ENCODE measurements around the gene RGS6.

RGS6 gene

GRCh38 chr14:72256055-72256454 lies 323.8 kb downstream of the RGS6 start:
- no peak for DNase-seq

- no peak for DNase-seq
Observed at GRCh38 chr14:72261068-72261467, 328.8 kb downstream of the RGS6 start.

- DNase-seq: no peak
Observed at GRCh38 chr14:72262771-72263170, 330.5 kb downstream of the RGS6 start.

GRCh38 chr14:72264716-72265115 lies 332.5 kb downstream of the RGS6 start:
- DNase-seq: no peak

- DNase-seq: no peak
Observed at GRCh38 chr14:72270147-72270727, 338.0 kb downstream of the RGS6 start.

GRCh38 chr14:72270749-72271148 lies 338.5 kb downstream of the RGS6 start:
- no peak for DNase-seq

- DNase-seq: no peak
Observed at GRCh38 chr14:72275242-72275641, 343.0 kb downstream of the RGS6 start.

- DNase-seq: no peak
Observed at GRCh38 chr14:72278316-72278715, 346.1 kb downstream of the RGS6 start.

- DNase-seq: no peak
Observed at GRCh38 chr14:72284176-72284575, 351.9 kb downstream of the RGS6 start.

GRCh38 chr14:72290241-72290640 lies 358.0 kb downstream of the RGS6 start:
- no peak for DNase-seq

GRCh38 chr14:72291908-72292688 lies 359.9 kb downstream of the RGS6 start:
- DNase-seq: peak; percentile 3

GRCh38 chr14:72292689-72293024 lies 360.4 kb downstream of the RGS6 start:
- no peak for DNase-seq

GRCh38 chr14:72301352-72301751 lies 369.1 kb downstream of the RGS6 start:
- no peak for DNase-seq

- DNase-seq: no peak
Observed at GRCh38 chr14:72303930-72304329, 371.7 kb downstream of the RGS6 start.

GRCh38 chr14:72305561-72305960 lies 373.3 kb downstream of the RGS6 start:
- no peak for DNase-seq

GRCh38 chr14:72308967-72309485 lies 376.8 kb downstream of the RGS6 start:
- no peak for DNase-seq

GRCh38 chr14:72311116-72311515 lies 378.9 kb downstream of the RGS6 start:
- no peak for DNase-seq

GRCh38 chr14:72311516-72311915 lies 379.3 kb downstream of the RGS6 start:
- no peak for DNase-seq

- DNase-seq: no peak
Observed at GRCh38 chr14:72314808-72315435, 382.7 kb downstream of the RGS6 start.

- no peak for DNase-seq
Observed at GRCh38 chr14:72315714-72316113, 383.5 kb downstream of the RGS6 start.

- no peak for DNase-seq
Observed at GRCh38 chr14:72318648-72319047, 386.4 kb downstream of the RGS6 start.

GRCh38 chr14:72332046-72332445 lies 399.8 kb downstream of the RGS6 start:
- no peak for DNase-seq

- DNase-seq: no peak
Observed at GRCh38 chr14:72332871-72333270, 400.6 kb downstream of the RGS6 start.

GRCh38 chr14:72333357-72333756 lies 401.1 kb downstream of the RGS6 start:
- DNase-seq: no peak
